SIG-M5 treated with dmso at 0.1 percent for 504 hours (cell line): Measurements from ENCODE around the gene ISG20L2.

ENCODE experiments used
- DNase-seq: peaks from one replicate; lab custom pipeline; 2025; ENCODE audit not compliant: unreplicated experiment; lab: John Stamatoyannopoulos, UW

ISG20L2 gene

GRCh38 chr1:156691665-156692440 is 36.7 kb downstream of the ISG20L2 start:
- DNase-seq: peak; percentile 41

DNA sequence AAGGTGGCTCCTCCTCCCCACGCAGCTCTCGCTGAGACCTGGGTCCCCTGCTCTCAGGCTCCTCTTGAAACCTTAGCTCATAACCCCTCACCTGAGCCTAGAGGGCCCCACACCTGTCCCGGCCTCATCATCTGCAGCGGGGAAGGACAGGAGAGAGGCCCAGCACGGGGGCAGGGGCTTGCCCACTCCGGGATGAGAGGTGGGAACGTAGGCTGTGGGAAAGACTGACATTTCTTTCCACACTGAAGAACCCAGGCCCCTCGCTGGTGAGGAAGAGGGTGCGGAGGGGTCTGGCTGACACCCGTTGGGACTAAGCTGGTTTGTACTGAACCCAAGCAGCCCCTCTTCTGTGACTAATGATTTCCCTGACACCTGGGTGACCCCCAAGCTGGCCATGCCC is 37.4 kb downstream of the ISG20L2 start:
- DNase-seq: no peak

DNA sequence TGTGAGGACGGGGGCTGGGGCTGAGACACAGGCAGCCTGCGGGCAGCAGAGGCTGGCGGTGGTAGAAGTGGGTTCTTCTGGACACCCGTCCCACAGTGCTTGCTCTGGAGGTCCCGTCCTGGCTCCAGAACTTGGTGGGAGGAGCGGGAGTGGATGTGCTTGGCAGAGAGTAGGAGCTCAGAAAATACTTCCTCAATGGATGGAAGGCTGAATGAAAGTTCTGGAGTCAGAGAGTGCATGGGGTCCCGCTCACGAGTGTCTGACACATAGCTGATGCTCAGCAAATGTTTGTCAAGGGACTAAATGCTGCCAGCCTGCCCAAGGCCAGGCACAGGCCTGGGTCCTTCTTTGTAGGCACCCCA is 37.9 kb downstream of the ISG20L2 start:
- DNase-seq: no peak

DNA sequence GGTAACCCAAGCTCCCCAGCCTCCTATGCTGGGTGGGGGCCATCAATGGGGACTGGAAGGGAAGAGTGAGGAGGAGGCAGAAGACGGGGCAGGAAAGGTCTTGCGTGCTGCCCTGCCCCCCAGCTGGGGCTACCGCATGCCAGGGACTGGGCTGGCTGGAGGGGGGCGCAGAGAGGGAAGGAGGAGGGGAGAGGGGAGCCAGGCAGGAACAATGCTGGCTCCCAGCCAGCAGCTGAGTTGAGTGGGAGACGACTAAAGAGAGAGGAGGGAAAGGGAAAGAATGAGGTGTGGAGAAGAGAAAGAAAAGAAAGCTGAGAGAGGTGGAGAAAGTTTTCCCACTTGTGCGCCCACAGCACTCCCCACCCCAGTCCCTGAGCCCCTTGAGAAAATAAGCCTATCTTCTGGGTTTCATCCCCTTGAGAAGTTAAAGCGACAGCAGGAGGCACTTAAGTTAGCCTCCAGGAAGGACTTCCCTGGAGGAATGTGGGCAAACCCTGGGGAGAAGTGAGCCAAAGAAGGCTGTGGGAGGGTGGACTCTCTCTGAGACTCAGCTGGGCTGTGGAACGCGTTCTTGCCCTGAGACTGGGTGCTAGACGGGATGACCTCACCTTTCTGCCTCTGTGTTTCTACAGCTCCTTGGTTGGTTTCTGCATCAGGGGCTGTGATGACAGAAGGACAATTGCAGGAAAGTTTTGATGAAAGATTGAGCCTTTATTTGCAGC is 38.5 kb downstream of the ISG20L2 start:
- DNase-seq: no peak

DNA sequence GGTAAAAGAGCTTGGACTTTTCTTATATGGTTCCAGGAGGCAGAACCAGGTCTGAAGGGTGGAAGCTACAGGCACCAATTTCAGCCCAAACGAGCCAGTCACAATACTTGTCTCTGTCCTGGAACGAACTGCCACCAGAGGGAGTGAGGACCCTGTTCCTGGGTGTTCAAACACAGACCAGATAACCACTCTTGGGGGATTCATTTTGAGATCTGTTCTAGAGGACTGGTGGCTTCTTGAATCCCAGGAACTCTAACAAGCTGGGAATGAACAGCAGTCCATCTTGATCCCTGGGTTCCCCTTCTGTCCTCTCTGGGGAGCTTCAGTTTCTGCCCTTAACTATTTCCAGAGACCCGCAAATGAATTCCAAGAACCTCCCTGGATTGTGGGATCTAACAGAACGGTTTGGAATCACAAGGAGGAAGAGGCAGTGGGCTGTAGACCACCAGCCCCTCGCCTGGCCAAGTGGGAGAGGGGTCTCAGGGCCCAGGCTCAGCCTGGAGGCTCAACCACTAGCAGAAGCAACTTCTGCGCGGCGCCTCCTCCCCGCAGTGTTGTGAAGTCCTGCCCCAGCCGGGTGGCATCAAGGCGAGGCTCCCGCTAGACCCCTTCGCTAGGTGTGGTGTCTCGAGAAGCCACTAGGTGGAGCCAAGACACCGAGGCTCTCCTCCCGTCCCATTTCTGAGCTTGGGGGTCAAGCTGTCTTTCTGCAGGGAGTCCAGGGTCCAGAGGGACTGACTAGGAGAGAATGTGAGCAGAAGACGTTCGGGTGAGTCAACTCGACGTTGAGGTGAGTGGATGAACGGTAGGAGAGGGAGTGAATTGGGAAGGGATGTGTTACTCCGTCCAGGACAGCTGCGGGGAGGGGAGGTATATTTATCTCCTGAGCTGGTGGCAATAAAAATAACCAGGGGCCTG is 39.3 kb downstream of the ISG20L2 start:
- DNase-seq: peak; percentile 80

GRCh38 chr1:156684227-156684782 is 44.3 kb downstream of the ISG20L2 start:
- peak; percentile 45 for DNase-seq

- no peak for DNase-seq
These were observed 46.2 kb downstream of the ISG20L2 start for GRCh38 chr1:156682166-156682890.

- no peak for DNase-seq
These were observed 47.2 kb downstream of the ISG20L2 start for GRCh38 chr1:156681196-156681960.

GRCh38 chr1:156680056-156680455 is 48.5 kb downstream of the ISG20L2 start:
- no peak for DNase-seq

DNA sequence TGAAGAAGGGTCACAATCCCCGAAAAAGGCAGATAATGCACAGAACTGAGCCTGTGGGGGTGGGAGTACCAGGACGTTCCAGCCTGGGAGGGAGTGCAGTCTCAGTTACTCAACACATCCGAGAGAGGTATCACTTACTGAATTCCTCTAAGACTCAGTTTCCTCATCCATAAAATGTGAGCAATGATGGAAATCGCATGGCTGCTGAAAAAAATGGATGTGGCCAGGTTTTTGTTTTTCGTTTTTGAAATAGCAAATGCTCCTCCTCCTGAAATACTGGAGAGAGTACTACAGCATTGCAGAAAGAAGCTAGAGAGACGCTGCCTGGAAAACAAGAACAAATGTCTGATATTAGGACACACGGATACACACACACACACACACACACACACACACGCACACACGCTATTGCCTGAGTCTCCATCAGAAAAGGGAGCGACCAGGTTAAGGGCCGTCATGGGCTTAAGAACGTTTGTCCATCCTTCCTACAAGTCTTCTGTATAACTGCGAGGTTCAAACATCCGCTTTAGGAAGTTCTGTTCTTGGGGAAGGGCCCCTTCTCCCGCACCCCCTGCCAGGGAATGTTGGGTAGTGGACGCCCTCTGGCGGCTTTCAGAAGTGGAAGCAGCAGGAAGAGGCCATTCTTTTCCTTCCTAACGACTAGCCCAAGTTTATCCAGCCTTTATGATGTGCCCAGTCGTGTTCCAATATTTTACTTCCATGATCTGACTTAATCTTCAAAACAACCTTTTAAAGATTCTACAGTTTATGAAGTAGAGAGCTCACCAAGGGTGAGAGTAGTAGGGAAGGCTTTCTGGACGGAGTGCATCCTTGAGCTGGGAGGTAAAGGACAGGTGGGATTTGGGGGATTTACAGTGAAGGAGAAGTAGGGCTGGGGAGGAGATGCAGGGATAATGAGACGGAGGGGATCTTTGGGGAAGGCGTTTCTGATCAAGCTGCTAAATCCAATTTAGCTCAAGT is 50.7 kb downstream of the ISG20L2 start:
- DNase-seq: peak; percentile 56

DNA sequence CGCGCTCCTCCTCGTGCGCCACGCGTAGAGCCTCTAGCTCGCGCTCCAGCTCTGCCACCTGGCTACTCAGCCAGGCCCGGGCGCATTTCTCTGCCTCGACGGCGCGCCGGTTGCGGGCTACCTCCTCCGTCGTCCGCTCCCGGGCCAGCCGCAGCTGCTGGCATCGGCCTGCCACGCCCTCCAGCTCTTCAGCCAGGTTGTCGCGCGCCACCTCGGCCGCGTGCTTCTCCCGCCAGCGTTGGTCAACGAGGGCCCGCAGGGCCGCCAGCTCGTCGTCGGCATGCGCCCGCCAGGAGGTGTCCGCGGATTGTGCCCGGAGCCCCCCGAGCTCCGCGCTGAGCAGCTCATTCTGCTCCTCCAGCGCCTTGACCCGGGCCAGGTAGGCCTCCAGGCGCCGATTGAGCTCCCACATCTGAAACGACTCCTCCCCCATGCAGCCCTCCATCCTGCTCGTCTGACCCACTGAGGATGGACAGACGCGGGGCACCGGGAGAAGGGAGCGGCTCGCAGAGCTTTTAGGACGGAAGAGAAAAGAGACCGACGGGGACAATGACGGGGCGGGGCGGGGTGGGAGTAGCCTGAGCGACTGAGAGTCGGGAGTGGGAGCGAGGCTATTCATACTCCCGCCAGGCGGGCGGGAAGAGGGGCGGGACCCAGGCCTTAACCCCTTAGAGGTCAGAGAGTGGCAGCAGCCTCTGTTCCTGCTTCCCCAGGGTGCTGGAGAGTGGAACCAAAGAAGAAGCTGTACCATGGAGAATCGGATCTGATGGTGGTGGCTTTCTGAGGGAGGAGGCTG is 51.5 kb downstream of the ISG20L2 start, which contains the start of gene NES:
NES (minus strand) TSS at position 588 of the 796 bp plus-strand sequence; CDS start at position 445, 143 bp downstream.
- no peak for DNase-seq

- DNase-seq: no peak
These were observed 52.3 kb downstream of the ISG20L2 start for GRCh38 chr1:156676114-156676819.

GRCh38 chr1:156675210-156676113 is 53.1 kb downstream of the ISG20L2 start:
- no peak for DNase-seq

DNA sequence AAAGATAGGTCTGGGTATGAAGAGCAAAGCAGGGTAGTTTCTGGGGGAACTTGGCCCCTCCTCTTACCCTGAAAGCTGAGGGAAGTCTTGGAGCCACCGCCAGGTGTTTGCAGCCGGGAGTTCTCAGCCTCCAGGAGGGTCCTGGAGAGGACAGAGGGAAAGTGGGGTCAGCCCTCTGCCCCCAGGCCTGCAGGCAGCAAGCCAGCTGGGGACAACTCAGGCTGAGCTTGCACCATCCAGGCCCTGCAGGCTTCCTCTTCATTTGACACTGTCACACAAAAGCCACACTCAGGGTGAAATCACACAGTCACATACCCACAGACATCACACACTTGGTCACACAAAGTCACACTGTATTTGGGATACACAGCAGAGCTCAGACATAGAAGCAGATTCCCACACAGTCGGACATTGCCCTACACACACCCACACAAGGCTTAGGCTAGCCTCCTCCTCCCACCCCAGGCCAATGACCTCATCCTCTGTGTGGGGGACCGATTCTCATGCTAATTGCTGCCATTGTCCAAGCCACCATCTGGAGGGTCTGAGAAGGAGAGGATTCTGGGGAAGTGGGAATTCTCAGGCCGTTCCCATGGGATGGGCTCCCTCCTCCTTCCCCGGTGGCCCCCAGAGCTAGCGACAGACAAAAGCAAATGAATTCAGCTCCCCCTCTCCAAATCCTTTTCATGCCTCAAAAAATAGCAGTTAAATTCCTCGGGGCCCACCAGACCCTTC is 55.0 kb downstream of the ISG20L2 start:
- no peak for DNase-seq
